Aorta (tissue), 5 donors: ENCODE measurements around the gene MRAS. TPM values are rescaled to one million over a fixed set of nuclear protein-coding genes. Genes with fewer than 3 reads are reported as not detected.

Source experiments
- ATAC-seq: fragments of 200-7000 bp; cut with Tn5 transposase; one replicate; pipeline ENCODE4 v1.9.1; 2022; ENCODE audit warnings: moderate library complexity; ENCODE audit not compliant: low FRiP score
- DNase-seq, 2 donors: peaks; one replicate each; pipeline ENCODE4 v3.0.0-alpha.2; 2020
- H3K27ac ChIP-seq, 2 donors: one replicate each; pipeline ENCODE4 v1.5.1; 2013; ENCODE audit warnings: low read length in 2 of 2, mild to moderate bottlenecking in 2 of 2, moderate library complexity in 2 of 2, control low read depth in 1 of 2, inconsistent platforms in 1 of 2, low read depth in 1 of 2
- H3K27me3 ChIP-seq, 2 donors: one replicate each; pipeline ENCODE4 v1.6.1; 2013; ENCODE audit warnings: control low read depth in 1 of 2, low read length in 1 of 2, mild to moderate bottlenecking in 1 of 2, moderate library complexity in 1 of 2; ENCODE audit not compliant: insufficient read depth in 2 of 2, control insufficient read depth in 1 of 2
- H3K36me3 ChIP-seq, 2 donors: one replicate each; pipeline ENCODE4 v1.6.1; 2013; ENCODE audit warnings: control low read depth in 1 of 2, low read length in 1 of 2, mild to moderate bottlenecking in 1 of 2; ENCODE audit not compliant: insufficient read depth in 2 of 2, control insufficient read depth in 1 of 2
- H3K4me1 ChIP-seq, 2 donors: one replicate each; pipeline ENCODE4 v1.6.1; 2013; ENCODE audit warnings: low read length in 2 of 2, control low read depth in 1 of 2, mild to moderate bottlenecking in 1 of 2, moderate library complexity in 1 of 2; ENCODE audit not compliant: insufficient read depth in 2 of 2, control insufficient read depth in 1 of 2
- H3K4me3 ChIP-seq, 2 donors: one replicate each; pipeline ENCODE4 v1.5.1; 2013; ENCODE audit warnings: low read length in 2 of 2, control low read depth in 1 of 2, mild to moderate bottlenecking in 1 of 2
- H3K9me3 ChIP-seq: one replicate; pipeline ENCODE4 v1.6.1; 2013; ENCODE audit warnings: mild to moderate bottlenecking, low read length; ENCODE audit not compliant: control insufficient read depth
- WGBS, 2 donors: extraction: QIAGEN DNeasy Blood & Tissue Kit; methylation state at CpG; one replicate each; pipeline ENCODE4 v1.1.7; 2013; 5-methylcytosine and 5-hydroxymethylcytosine counted together
- intact Hi-C, 2 donors: fragments of 100-400 bp; cut with DNase I; formaldehyde crosslinking; loops; one replicate each; pipeline versions ENCODE4 v1.14.2 to v1.15.0; 2022
- polyA plus RNA-seq, 2 donors: library from polyadenylated mRNA; stranded (reverse); fragments of 200-250 nt; gene quantifications; one replicate each; pipeline ENCODE4 v1.2.3, GENCODE V29; 2013
- total RNA-seq, 2 donors: library from RNA; stranded (reverse); fragmentation: NEBNext Ultra II Directional; extraction: Animal tissue kit (Norgen Biotek cat#: 25700); gene quantifications; one replicate each; pipeline ENCODE4 v1.2.1, GENCODE V29; 2021
- donor health status: healthy with polysubstance abuse.
- donor health status: Bipolar disorder and iron deficiency.
- donor health status: DM: no; HTN: no; CAD: no.
- donor health status: DM: no; HTN: no; CAD: no.
- donor health status: DM: yes; HTN: yes; CAD: no.

MRAS gene
- total and polyA plus RNA-seq, 4 donors = 22.8 to 68.1 (median 39.9) TPM

GRCh38 chr3:138334608-138335007, 13.8 kb upstream of the MRAS start:
- Histone ChIP-seq H3K36me3 (no peaks in the 10 kb centered on the region), H3K27ac (no peak overlapping the region), H3K9me3 (no peaks in the 10 kb centered on the region), H3K27me3 (no peaks in the 10 kb centered on the region), H3K4me3 (no peak overlapping the region), H3K4me1 (no peaks in the 10 kb centered on the region)
- 82 to 85% methylated on average over 4 of the region's 4 CpGs for WGBS, 2 donors
- ATAC-seq = no peak
- no peak for DNase-seq
- intact Hi-C loops = loop anchor here (5.0 to 10.0 kb wide), 2 partner anchors 58 to 80 kb away; no protein-coding TSS in a partner anchor

GRCh38 chr3:138336454-138336999, 11.9 kb upstream of the MRAS start:
- H3K4me3 ChIP-seq = no peak overlapping the region
- no peak for ATAC-seq

GRCh38 chr3:138338244-138338643, 10.1 kb upstream of the MRAS start:
- Histone ChIP-seq H3K27ac (no peak overlapping the region), H3K27me3 (no peaks in the 10 kb centered on the region), H3K4me3 (no peak overlapping the region), H3K9me3 (no peaks in the 10 kb centered on the region), H3K4me1 (no peaks in the 10 kb centered on the region), H3K36me3 (no peaks in the 10 kb centered on the region)
- ATAC-seq = no peak
- 37 to 41% methylated on average over 5 of the region's 5 CpGs for WGBS, 2 donors
- intact Hi-C loops = loop anchor here in 1 of 2 donors (10.0 kb wide), 1 partner anchor 77 kb away; no protein-coding TSS in a partner anchor
- DNase-seq = no peak

More at GRCh38 chr3:138336454-138336999, 11.9 kb upstream of the MRAS start:
- Histone ChIP-seq H3K36me3 (no peaks in the 10 kb centered on the region), H3K4me1 (no peaks in the 10 kb centered on the region), H3K27me3 (no peaks in the 10 kb centered on the region), H3K9me3 (no peaks in the 10 kb centered on the region), H3K27ac (no peak overlapping the region)
- 87 to 92% methylated on average over 4 of the region's 4 CpGs for WGBS, 2 donors
- DNase-seq = no peak
- intact Hi-C loops = loop anchor here in 1 of 2 donors (10.0 kb wide), 1 partner anchor 78 kb away; no protein-coding TSS in a partner anchor

- ATAC-seq (no peak), DNase-seq (no peak)
- intact Hi-C loops = loop anchor here in 1 of 2 donors (10.0 kb wide), 1 partner anchor 76 kb away; no protein-coding TSS in a partner anchor
- Histone ChIP-seq H3K36me3 (no peaks in the 10 kb centered on the region), H3K27ac (no peak overlapping the region), H3K27me3 (no peaks in the 10 kb centered on the region), H3K4me3 (no peak overlapping the region), H3K4me1 (no peaks in the 10 kb centered on the region), H3K9me3 (no peaks in the 10 kb centered on the region)
- WGBS, 2 donors = 88 to 96% methylated on average over 4 to 5 of the region's 5 CpGs
Observed at GRCh38 chr3:138338811-138339210, 9.6 kb upstream of the MRAS start.

GRCh38 chr3:138340511-138340910, 7.9 kb upstream of the MRAS start:
- Histone ChIP-seq H3K9me3 (no peaks in the 10 kb centered on the region), H3K4me1 (no peaks in the 10 kb centered on the region), H3K36me3 (no peaks in the 10 kb centered on the region), H3K27me3 (no peaks in the 10 kb centered on the region), H3K27ac (no peak overlapping the region), H3K4me3 (no peak overlapping the region)
- ATAC-seq = no peak
- intact Hi-C loops = loop anchor here in 1 of 2 donors (10.0 kb wide), 1 partner anchor 254 kb away; the partner anchor contains the start of gene CEP70
- no peak for DNase-seq
- 84 to 85% methylated on average over 5 of the region's 5 CpGs for whole genome bisulfite sequencing, 2 donors

GRCh38 chr3:138344754-138345153, 3.6 kb upstream of the MRAS start:
- ATAC-seq (no peak), DNase-seq (no peak)
- Histone ChIP-seq H3K9me3 (no peaks in the 10 kb centered on the region), H3K4me3 (no peak overlapping the region), H3K27ac (no peak overlapping the region), H3K4me1 (no peaks in the 10 kb centered on the region), H3K27me3 (no peaks in the 10 kb centered on the region), H3K36me3 (no peaks in the 10 kb centered on the region)
- 57 to 62% methylated on average over 1 of the region's 1 CpG for WGBS, 2 donors
- intact Hi-C loops = loop anchor here in 1 of 2 donors (10.0 kb wide), 1 partner anchor 250 kb away; the partner anchor contains the start of gene CEP70

- ATAC-seq (peak; percentile 40), DNase-seq (peak in 1 of 2 donors; percentile 81)
- Histone ChIP-seq H3K4me1 (no peaks in the 10 kb centered on the region), H3K4me3 (peak overlapping the region; percentile 78 to 93), H3K27me3 (no peaks in the 10 kb centered on the region), H3K27ac (peak overlapping the region; percentile 82 to 92), H3K36me3 (no peaks in the 10 kb centered on the region), H3K9me3 (no peaks in the 10 kb centered on the region)
- WGBS, 2 donors = 1% methylated on average over 51 to 58 of the region's 58 CpGs
- intact Hi-C loops = loop anchor here in 1 of 2 donors (10.0 kb wide), 1 partner anchor 246 kb away; the partner anchor contains the start of gene CEP70
Observed at GRCh38 chr3:138348754-138349739, 668 bp downstream of the MRAS start.

- no peaks in the 10 kb centered on the region for H3K9me3 ChIP-seq
- ATAC-seq = no peak
- peak overlapping the region; percentile 78 to 93 for H3K4me3 ChIP-seq
- intact Hi-C loops = loop anchor here in 1 of 2 donors (10.0 kb wide), 1 partner anchor 245 kb away; the partner anchor contains the start of gene CEP70
- WGBS, 2 donors = 39% methylated on average over 15 of the region's 15 CpGs
- H3K36me3 ChIP-seq = no peaks in the 10 kb centered on the region
- H3K27ac ChIP-seq = peak overlapping the region in 1 of 2 donors; percentile 14
- H3K4me1 ChIP-seq = no peaks in the 10 kb centered on the region
- H3K27me3 ChIP-seq = no peaks in the 10 kb centered on the region
- no peak for DNase-seq
Observed at GRCh38 chr3:138349926-138350665, 1.7 kb downstream of the MRAS start.
